D721Med (cell line): ENCODE data around the gene GCFC2.

Experiments
- DNase-seq: peaks from one replicate; pipeline ENCODE4 v3.0.0; 2011; ENCODE audit warnings: low spot score; ENCODE audit not compliant: insufficient read length
- FAIRE-seq: peaks from 2 replicates; lab custom pipeline; 2011; peaks lifted over from hg19 to GRCh38; lab: Jason Lieb, UNC
- CTCF ChIP-seq: IDR thresholded peaks from 2 replicates; pipeline ENCODE4 v1.5.1; 2012; ENCODE audit warnings: mild to moderate bottlenecking, control low read depth; ENCODE audit not compliant: insufficient read depth; ENCODE audit errors: missing control alignments

GCFC2 gene

GRCh38 chr2:75632091-75632701, 78.5 kb downstream of the GCFC2 start:
- FAIRE-seq = no peak
- TF ChIP-seq CTCF = no peak
- no peak for DNase-seq

- FAIRE-seq = peak; percentile 58
- DNase-seq = peak; percentile 36
- peak; percentile 92 for TF ChIP-seq CTCF
Measured at GRCh38 chr2:75627902-75628504, 82.7 kb downstream of the GCFC2 start.

- no peak for FAIRE-seq
- no peak for TF ChIP-seq CTCF
- DNase-seq = no peak
Measured at GRCh38 chr2:75622929-75623328, 87.8 kb downstream of the GCFC2 start.

- DNase-seq = no peak
- no peak for TF ChIP-seq CTCF
- no peak for FAIRE-seq
Measured at GRCh38 chr2:75622500-75622899, 88.2 kb downstream of the GCFC2 start.

DNA sequence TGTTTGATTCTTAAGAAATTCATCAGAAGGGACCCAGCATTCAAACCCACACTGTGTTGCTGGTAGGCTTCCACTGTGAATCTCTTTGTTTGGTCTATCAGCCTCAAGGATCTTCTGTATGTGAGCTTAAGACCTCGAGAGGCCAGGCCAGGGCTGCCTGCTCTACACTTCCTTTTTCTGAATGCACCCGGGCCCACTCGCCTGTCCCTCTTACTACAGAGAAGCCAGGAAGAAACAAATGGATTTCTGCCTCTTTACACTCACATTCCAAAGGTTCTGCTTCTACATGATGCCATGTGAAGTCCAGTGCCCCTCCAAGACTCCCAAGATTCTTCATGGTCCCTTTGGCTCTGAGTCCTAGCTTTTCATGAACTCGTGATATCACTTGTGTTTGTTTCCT, 89.5 kb downstream of the GCFC2 start:
- FAIRE-seq (no peak), DNase-seq (no peak)
- TF ChIP-seq CTCF = no peak

DNA sequence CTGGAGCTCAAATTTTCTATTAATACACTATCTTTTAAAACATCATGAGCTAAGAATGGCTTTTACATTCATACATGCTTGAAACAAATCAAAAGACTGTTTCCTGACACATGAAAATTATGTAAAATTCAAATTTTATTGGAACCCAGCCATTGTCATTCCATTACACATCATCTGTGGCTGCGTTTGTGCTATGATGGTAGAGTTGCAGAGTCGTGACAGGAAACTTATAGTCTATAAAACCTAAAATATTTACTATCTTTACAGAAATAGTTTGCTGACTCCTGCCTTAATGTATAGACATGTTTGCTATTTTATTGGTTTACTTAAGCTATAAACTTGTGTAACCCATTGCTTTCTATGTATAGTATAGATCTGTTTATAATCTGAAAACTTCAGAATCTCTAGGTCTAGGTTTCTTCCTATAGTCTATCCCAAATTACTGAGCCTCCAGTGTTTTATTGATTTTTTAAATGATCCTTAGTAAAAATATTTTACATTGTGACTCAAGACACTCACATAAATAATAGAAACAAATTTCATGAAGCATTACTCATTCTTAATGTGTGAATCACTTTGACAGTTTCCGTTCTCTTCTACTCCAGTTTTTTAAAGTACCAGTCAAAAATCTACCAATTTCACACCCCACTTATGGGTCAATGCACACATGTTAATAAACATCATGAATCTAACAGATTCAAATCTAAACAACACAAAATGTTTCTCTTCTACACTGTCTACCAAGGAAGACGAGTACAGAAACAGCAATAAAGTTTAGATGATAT, 90.6 kb downstream of the GCFC2 start:
- FAIRE-seq (no peak), DNase-seq (no peak)
- TF ChIP-seq CTCF = no peak
